Lower lobe of right lung (tissue), 2 donors: ENCODE measurements around the gene BOK. TPM values are rescaled to one million over a fixed set of nuclear protein-coding genes. Genes with fewer than 3 reads are reported as not detected.
"Not testable (repeated sequence)": the region's sequence is repeated elsewhere in the genome, so short reads cannot be mapped to it uniquely, and the experiment has no call there.

Source experiments
- ATAC-seq, 2 donors: fragments of 200-7000 bp; cut with Tn5 transposase; one replicate each; pipeline ENCODE4 v1.9.1; 2020 to 2022; ENCODE audit warnings: mild to moderate bottlenecking in 2 of 2, moderate library complexity in 2 of 2
- DNase-seq: peaks from one replicate; pipeline ENCODE4 v3.0.0-alpha.2; 2020
- H3K27ac ChIP-seq: fragments of 200-600 bp; one replicate; pipeline ENCODE4 v1.8.0; 2022
- H3K27me3 ChIP-seq: fragments of 200-600 bp; one replicate; pipeline ENCODE4 v1.8.0; 2022; ENCODE audit warnings: low read depth
- H3K36me3 ChIP-seq: fragments of 200-600 bp; one replicate; pipeline ENCODE4 v1.8.0; 2022; ENCODE audit warnings: mild to moderate bottlenecking
- H3K4me1 ChIP-seq: fragments of 200-600 bp; one replicate; pipeline ENCODE4 v1.8.0; 2022
- H3K4me3 ChIP-seq: fragments of 200-600 bp; one replicate; pipeline ENCODE4 v1.8.0; 2022; ENCODE audit warnings: mild to moderate bottlenecking
- H3K9me3 ChIP-seq: fragments of 200-600 bp; one replicate; pipeline ENCODE4 v1.8.0; 2022
- CTCF ChIP-seq: fragments of 200-600 bp; IDR thresholded peaks from one replicate; pipeline ENCODE4 v1.8.0; 2022; ENCODE audit warnings: antibody characterized with exemption, mild to moderate bottlenecking
- intact Hi-C: fragments of 100-400 bp; cut with DNase I; formaldehyde crosslinking; loops from one replicate; pipeline ENCODE4 v1.11.0; 2022
- total RNA-seq: library from RNA; stranded (reverse); fragmentation: NEBNext Ultra II Directional; extraction: Animal tissue kit (Norgen Biotek cat#: 25700); gene quantifications from one replicate; pipeline ENCODE4 v1.2.1, GENCODE V29; 2021
- donor health status: DM: no; HTN: yes; CAD: no; lungs with severe emphysema.

The BOK gene
- total RNA-seq, 1 donor from 2014 or later, result 44.2 TPM

- DNase-seq, result no peak
- H3K27ac ChIP-seq, result no peak overlapping the region
- H3K9me3 ChIP-seq, result no peaks in the 10 kb centered on the region
- H3K4me1 ChIP-seq, result no peaks in the 10 kb centered on the region
- TF ChIP-seq CTCF, result no peak
- peaks cover 10% of the 10 kb centered on the region for H3K27me3 ChIP-seq
- intact Hi-C loops, result no loop called here
- no peak overlapping the region for H3K4me3 ChIP-seq
- ATAC-seq, result no peak
- H3K36me3 ChIP-seq, result no peaks in the 10 kb centered on the region
Observed at GRCh38 chr2:241516520-241516965, 42.0 kb upstream of the BOK start.

DNA sequence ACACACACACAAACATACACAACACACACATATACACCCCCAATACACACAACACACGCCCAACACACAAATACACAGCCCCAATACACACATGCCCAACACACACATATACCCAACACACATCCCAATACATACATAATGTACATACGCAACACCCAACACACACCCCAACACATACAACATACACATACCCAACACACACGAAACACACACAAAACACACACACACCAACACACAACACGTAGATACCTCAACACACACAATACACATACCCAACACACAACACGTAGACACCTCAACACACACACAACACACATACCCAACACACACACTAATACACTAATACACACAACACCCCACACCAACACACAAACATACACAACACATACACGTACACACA, 41.2 kb upstream of the BOK start:
- Histone ChIP-seq H3K27me3 (peaks cover 10% of the 10 kb centered on the region), H3K27ac (no peak overlapping the region), H3K4me1 (no peaks in the 10 kb centered on the region), H3K4me3 (no peak overlapping the region), H3K9me3 (no peaks in the 10 kb centered on the region), H3K36me3 (no peaks in the 10 kb centered on the region)
- TF ChIP-seq CTCF, result no peak
- DNase-seq (no peak), ATAC-seq (no peak)
- intact Hi-C loops, result no loop called here

- Histone ChIP-seq H3K27ac (no peak overlapping the region), H3K9me3 (no peaks in the 10 kb centered on the region), H3K36me3 (no peaks in the 10 kb centered on the region), H3K4me1 (no peaks in the 10 kb centered on the region), H3K27me3 (peaks cover 10% of the 10 kb centered on the region), H3K4me3 (no peak overlapping the region)
- ATAC-seq (no peak), DNase-seq (no peak)
- intact Hi-C loops, result no loop called here
- TF ChIP-seq CTCF, result no peak
Observed at GRCh38 chr2:241519669-241520068, 38.9 kb upstream of the BOK start.

- Histone ChIP-seq H3K4me3 (no peak overlapping the region), H3K27ac (no peak overlapping the region), H3K4me1 (no peaks in the 10 kb centered on the region), H3K36me3 (no peaks in the 10 kb centered on the region), H3K9me3 (no peaks in the 10 kb centered on the region), H3K27me3 (peaks cover 10% of the 10 kb centered on the region)
- ATAC-seq (no peak), DNase-seq (no peak)
- no peak for TF ChIP-seq CTCF
- intact Hi-C loops, result no loop called here
Observed at GRCh38 chr2:241522477-241522876, 36.1 kb upstream of the BOK start.

- H3K4me1 ChIP-seq, H3K27ac ChIP-seq, H3K27me3 ChIP-seq, H3K4me3 ChIP-seq, H3K36me3 ChIP-seq, H3K9me3 ChIP-seq, DNase-seq, intact Hi-C loops, ATAC-seq: not testable (repeated sequence)
Observed at GRCh38 chr2:241525818-241526780, 32.4 kb upstream of the BOK start.

GRCh38 chr2:241530571-241530970, 28.0 kb upstream of the BOK start:
- intact Hi-C loops, result no loop called here
- TF ChIP-seq CTCF, result no peak
- no peak overlapping the region for H3K27ac ChIP-seq
- no peak overlapping the region for H3K4me3 ChIP-seq
- ATAC-seq, result no peak
- no peaks in the 10 kb centered on the region for H3K9me3 ChIP-seq
- DNase-seq, result no peak
- H3K36me3 ChIP-seq, result no peaks in the 10 kb centered on the region
- no peaks in the 10 kb centered on the region for H3K4me1 ChIP-seq
- H3K27me3 ChIP-seq, result no peaks in the 10 kb centered on the region
